GM10847 (cell line): ENCODE data around the gene SCAMP2.

Source experiments
- POLR2A ChIP-seq: IDR thresholded peaks from 2 replicates; pipeline ENCODE4 v1.6.1; 2011; ENCODE audit not compliant: insufficient read length; ENCODE audit errors: extremely low read depth

SCAMP2 gene

DNA sequence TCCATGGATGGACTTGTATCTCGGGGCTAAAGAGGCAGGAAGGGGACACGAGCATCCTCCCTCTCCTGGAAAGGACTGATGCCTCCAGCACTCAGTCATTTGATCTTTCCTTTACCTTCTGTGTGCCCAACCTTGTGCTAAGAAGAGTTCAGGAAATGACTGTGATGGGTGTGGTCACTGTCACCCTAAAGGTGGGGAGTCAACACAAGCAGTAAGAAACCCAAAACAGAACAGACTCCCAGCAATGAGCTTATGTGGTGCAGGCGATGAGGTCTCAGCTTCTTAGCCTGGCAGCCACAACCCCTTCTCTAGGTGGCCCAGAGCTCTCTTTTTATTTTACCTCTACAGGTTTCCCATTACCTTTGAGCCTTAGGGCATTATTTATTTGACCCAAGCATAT, 20.5 kb upstream of the SCAMP2 start:
- no peak for TF ChIP-seq POLR2A

DNA sequence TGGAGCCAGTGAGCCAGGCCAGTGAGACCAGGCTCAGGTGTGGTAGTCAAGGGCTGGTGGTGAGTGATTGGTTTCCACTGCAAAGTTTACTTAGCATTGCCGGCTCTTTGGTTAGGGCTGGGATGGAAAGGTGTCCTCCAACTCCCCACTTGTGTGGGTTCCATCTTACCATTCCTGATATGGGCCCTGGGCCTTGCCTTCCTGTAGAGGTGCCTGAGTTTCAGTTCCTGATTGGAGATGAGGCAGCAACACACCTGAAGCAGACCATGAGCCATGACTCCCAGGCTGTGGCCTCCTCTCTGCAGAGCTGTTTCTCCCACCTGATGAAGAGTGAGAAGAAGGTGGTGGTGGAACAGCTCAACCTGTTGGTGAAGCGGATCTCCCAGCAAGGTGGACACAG, 19.8 kb upstream of the SCAMP2 start:
- no peak for TF ChIP-seq POLR2A

DNA sequence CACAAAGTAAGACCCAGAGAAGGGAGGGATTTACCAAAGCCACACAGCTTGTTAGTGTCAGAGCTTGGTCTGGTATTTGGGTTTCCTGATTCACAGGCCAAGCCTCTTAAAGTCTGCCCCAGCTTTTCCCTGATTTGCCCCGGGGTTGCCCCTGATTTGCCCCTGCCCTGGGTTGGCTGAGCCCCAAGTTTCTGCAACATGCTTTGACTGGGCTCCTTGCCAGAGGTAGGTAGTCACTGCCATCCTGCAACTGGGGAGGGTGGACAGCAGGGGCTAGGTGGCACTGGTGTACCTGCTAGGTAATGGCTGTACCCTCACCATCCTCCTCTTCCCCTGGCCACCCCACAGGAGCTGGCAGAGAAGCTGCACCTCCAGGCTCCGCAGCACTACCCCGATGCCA, 19.1 kb upstream of the SCAMP2 start:
- no peak for TF ChIP-seq POLR2A

DNA sequence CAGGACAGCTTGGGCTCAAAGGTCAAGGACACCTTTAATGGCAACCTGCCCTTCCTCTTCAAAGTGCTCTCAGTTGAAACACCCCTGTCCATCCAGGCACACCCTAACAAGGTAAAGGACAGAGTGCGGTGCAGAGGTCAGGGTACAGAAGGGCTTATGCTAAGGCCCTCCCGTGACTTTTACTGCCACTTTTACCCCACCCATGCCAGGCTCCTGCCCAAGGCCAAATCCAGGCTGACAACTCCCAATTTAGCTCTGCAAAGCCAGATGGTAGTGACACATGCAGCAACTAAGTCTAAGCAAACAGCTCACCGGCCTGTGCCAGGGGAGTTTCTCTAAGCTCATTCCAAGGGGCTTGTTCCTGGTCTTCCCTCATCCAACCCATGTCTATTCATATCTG, 18.3 kb upstream of the SCAMP2 start:
- no peak for TF ChIP-seq POLR2A

DNA sequence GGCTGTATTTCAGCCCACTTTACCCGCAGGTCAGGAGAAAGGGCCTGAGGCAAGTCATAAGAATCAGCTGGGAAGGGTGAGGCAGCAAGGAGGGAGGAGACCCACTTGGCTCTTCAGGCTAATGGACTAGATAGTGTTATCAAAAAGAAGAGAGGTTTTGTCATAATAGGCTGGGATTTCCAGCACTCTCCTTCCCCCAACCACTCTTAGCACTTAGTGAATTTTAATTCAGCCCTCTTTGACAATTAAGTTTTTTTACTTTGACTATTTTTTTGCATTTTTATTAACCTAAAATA, 17.4 kb upstream of the SCAMP2 start:
- no peak for TF ChIP-seq POLR2A

DNA sequence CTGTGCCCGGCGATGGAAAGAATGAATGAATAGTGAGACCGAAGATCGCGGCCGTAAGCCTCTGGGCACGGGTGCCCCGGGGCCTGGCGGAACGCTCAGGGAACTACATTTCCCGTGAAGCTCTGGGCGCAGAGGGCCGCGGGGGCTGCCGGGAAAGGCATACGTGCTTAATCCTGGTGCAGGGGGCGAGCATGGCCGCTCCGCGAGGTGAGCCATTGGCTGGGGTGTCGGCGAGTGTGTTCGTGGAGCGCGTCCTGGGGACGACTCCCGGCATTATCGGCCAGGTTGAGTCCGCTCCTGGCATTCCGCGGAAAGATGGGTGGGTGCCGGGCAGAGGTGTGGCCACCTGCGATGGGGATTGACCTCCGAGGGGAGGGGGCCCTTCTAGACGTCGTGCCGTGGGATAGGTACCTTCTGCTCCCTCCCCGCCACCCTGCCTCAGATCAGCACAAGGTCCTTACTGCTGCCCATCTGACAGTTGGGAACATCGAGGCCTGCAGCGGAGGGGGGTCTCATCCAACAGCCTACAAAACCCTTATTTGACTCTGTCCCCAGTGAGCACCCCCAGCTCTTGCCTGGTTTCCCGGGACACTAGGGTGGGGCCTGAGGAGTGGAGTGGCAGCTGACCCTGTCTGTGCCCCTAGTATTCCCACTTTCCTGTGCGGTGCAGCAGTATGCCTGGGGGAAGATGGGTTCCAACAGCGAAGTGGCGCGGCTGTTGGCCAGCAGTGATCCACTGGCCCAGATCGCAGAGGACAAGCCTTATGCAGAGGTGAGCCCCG, 16.9 kb upstream of the SCAMP2 start, which contains the start of gene MPI:
Gene MPI (plus strand): TSS at position 160 of the 782 bp plus-strand sequence. CDS start 32 bp downstream, at position 192.
- TF ChIP-seq POLR2A, result peak; percentile 97

DNA sequence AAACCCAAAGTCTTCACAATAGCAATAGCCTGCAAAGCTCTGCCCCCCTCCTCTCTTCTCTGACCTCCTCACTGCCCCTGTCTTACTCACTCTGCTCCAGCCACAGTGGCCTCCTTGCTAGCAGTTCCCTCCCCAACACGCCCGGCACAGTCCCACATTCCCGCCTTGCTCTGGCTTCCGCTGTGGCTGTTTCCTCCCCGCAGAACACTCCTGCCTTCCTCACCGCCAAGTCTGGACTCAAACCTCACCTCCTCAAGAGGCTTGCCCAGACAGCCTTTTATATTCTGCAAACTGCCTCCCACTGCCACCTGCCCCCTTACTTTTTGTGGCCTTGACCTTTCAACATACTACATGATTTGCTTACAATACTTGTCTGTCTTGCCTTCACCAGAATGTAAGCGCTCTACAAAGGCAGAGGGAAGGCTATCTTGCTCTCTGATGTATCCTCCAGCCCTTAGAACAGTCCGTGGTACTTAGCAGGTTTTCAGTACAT, 16.3 kb upstream of the SCAMP2 start:
- TF ChIP-seq POLR2A, result no peak

DNA sequence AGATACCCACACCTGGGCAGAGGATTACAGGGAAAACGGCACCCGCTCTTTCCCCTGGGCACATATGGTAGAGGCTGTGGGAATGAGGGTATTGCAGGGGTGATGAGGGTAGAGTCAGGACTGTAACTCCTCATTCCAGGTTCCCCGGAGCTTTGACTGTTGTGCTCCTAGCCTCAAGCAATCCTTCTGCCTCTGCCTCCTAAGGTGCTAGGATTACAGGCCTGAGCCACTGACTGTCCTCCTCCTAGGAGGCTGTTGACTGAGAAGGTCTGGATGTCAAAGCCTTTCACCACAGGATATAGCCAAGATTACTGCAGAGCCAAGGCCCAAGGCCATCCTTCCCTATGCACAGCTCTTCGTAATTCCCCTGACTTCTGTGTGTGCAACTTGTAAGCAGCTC, 15.6 kb upstream of the SCAMP2 start:
- no peak for TF ChIP-seq POLR2A

DNA sequence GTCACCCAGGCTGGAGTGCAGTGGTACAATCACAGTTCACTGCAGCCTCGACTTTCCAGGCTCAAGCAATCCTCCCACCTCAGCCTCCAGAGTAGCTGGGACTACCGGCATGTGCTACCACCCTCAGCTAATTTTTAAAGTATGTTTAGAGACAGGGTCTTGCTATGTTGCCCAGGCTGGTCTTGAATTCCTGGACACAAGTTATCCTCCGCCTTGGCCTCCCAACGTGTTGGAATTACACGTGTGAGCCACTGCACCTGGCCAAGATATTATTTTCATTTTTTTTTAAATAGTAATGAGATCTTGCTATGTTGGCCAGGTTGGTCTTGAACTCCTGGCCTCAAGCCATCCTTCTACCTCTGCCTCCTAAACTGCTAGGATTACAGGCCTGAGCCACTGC, 12.3 kb upstream of the SCAMP2 start:
- TF ChIP-seq POLR2A, result no peak

DNA sequence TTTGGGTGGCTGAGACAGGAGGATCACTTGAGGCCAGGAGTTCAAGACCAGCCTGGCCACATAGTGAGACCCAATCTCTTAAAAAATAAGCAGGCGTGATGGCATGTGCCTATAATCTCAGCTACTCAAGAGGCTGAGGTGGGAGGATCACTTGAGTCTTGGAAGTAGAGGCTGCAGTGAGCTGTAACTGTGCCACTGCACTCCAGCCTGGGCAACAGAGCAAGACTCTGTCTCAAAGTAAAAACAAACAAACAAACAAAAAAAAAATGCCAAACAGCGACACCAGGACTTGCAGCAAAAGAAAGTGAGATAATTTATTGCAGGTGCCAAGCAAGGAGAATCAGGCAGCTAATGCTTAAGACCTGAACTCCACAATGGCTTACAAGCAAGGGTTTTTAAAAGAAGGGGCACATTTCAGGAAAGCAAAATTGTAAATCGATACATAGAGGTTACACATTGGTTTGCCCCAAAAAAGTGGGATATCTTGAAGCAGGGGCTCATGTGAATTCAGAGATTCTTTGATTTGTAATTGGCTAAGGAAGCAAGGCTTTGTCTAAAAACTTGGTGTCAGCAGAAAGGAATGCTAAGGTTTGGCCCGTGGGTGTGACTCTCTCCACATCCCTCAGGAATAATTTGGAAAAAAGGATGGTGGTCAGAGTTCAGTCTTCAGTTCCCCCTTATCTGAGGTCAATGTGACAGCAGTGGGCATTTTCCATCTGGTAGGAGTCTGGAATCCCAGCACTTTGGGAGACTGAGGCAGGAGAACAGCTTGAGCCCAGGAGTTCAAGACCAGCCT, 11.5 kb upstream of the SCAMP2 start:
- TF ChIP-seq POLR2A, result no peak

DNA sequence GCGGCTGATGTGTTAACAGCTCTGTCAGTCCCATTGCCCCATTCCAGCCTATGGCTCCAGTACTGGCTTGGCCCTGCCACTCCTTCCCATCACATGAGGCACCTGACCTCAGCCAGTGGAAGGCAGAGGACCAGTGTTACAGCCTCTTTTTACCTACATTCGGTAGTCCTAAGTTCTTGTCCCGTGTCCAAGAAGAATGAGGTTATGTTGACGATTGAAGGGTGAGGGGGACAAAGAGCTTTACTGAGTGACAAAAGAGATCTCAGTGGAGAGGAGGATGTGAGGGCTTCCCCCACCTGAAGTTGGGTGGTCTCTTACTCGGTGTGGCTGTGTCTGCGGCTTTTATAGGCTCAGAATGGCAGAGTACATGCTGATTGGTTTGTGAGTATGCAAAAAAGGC, 9.4 kb upstream of the SCAMP2 start:
- TF ChIP-seq POLR2A, result no peak

DNA sequence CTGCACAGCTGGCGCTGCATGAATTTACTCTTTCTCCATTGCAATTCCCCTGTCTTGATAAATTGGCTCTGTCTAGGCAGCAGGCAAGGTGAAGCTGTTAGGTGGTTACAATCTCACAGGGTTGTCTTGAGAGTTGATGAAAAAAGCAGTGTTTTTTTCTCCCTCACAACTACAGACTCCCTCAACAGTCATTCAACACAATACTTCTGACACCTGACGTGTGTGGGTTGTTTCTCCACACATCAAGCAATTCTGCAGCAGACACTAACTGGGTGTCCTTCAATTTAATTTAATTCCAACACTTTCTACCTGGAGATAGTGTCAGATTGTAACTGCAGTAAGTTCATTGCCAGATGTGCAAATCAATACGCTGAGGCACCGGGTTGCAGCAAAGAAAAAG, 5.1 kb upstream of the SCAMP2 start:
- no peak for TF ChIP-seq POLR2A

DNA sequence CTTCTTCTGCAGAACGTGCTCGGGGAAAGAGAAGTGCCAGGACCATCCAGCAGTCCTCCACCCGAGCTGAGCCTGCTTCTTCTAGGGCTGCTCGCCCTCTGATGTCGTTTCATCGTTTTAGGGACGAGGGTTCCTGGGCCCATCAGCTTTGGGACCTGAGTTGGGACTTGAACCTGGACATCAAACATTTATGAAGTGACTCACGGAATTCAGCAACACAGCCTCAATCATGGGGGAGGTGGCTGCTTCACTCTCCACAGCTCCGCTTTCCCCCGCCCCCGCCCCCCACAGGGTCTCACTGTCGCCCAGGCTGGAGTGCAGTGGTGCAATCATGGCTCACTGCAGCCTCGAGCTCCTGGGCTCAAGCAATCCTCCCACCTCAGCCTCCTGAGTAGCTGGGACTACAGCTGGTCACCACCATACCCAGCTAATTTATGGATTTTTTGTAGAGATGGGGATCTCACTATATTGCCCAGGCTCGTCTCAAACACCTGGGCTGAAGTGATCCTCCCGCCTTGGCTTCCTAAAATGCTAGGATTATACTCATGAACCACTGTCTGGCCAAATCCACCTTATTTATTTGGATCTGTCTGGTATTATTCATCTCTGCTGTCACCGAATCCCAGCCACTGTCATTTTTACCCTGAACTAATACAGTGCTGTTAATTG, 725 bp upstream of the SCAMP2 start:
- no peak for TF ChIP-seq POLR2A

DNA sequence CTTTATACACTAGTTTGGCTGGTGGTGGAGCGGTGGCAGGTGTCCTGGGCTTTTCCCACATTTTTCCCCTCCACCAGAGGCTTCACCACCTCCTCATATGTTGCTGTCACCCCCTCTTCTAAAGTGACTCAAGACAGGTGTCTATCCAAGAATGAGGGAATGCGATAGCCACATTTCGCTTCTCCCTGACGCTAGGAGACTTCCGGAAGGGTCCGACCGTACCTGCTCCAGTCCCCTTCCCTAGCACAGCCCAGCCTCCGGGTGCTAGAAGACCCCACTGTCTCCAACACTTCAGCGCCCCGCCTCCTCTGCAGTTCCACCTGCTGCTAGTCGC, 496 bp downstream of the SCAMP2 start:
- TF ChIP-seq POLR2A, result no peak

DNA sequence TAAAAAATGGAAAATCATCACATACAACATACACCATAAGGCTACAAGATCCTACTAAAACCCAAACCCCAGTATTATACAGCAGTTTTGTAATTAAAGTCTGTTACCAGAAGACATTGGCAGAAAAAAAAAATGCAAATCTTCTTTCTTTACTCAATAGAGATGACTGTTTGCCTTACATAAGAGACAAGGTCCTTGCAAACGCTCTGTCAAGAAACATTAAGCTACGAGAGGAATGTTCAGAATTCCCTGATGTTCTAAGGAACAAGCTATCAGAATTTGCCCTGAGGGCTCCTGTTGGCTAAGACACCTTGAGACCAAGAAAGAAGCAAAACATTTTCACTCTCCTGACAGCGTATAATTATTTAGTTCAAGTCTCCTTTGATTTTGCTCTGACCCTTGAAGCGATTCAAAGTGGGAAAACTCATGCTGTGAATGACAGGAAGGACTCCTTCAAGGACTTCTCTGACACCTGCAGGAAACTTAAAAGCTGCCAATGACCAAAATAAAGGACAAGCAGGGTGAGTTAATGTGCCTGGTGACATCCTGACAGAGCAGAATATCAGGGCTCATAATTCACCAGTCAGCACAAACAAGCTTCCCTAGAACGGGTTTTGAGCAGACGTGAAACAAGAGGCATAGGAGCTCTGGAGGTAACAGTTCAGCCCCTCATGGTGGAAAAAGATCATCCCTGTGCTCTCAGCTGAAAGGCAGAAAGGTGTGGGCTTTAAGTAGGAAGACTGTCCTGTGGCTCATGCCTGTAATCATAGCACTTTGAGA, 2.5 kb downstream of the SCAMP2 start:
- no peak for TF ChIP-seq POLR2A
